ENCODE results near the gene R3HDM2.
A peak's percentile ranks its signal among the peaks of the same experiment; 100 is the strongest.
"Not testable (repeated sequence)": the region's sequence is repeated elsewhere in the genome, so short reads cannot be mapped to it uniquely, and the experiment has no call there.

The R3HDM2 gene

DNA sequence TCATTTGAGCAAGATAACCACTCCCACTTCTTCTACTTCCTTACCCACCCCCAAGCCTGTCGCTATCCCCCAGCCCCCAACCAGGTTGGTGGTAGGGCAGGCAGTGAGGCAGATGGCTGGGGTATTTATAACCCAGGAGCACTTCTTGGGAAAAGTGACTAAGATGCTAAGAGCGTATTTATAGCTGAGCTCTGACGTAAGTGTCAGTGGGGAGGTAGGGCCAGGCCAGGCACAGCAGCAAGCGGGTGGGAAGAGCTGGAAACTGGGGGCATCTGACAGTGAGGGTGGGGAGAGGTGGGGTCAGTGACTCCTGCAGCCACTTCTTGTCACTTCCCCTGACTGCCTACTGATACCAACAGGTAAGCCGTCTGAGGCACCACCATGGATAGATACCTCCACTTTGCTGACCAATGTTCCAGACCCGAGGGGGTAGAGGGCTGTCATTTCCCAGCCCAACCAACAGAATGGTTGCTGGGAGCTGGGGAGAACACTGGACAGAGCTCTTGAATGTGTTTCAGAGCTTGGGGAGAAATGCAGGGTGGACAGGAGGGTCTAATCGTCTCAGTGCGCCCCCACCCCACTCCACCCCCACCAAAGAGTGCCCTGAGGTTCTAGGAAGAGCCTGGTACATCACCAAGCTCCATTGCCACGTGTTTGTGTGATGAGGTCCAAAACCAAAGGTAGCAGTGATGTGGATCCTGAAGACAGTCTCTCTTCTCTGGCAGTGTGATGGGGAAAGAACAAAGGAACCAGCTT is 21.5 kb upstream of the R3HDM2 start:
- no peak for DNase-seq

DNA sequence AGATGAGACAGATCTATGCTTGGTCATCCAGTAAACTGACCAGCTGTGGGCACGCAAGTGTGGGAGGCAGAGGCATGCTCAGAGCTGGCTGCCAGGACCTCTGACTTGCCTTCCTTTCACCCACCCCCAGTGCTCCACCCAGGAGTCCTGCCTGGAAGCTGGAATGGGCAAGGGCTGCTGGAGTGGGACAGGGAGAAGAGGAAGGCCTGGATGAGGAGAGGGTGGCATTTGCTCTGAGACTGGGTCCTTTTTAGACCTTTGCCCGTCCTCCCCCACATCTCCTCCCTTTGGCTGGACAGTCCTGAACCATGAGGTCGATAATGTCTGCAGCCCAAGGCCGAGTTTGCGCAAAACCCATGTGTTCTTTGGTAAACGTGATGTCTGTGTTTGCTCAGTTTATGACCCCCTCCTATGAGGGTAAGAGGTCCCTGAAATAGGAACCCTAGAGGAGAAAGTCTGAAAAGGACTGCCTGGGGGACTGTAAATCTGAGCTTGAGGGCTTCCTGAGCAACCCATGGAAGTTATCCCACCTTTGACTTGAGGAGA is 20.5 kb upstream of the R3HDM2 start:
- DNase-seq = no peak

DNA sequence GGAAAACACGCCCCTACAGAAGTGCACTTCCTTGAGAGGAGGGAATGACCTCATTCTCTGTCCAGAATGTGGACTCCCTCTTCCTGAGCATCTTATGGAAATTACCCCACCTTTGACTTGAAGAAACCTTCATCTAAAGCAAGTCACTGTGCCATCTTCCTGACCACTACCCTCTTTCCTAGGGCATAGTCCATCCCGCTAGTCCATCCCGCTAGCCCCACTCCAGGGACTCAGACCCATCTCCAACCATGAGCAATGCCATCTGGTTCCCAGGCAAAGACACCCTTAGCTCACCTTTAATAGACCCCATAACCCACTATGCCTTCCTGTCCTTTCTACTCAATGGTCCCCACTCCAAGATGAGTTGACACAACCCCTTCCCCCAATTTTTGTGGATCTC is 19.2 kb upstream of the R3HDM2 start:
- no peak for DNase-seq

DNA sequence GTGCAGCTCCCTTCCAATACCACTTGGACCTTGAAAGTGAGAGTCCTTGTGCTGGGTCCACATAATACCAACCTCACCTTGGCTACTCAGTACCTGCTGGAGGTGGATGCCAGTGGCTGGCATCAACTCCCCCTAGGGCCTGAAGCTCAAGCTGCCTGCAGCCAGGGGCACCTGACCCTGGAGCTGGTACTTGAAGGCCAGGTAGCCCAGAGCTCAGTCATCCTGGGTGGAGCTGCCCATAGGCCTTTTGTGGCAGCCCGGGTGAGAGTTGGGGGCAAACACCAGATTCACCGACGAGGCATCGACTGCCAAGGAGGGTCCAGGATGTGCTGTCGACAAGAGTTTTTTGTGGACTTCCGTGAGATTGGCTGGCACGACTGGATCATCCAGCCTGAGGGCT is 18.5 kb upstream of the R3HDM2 start:
- no peak for DNase-seq

DNA sequence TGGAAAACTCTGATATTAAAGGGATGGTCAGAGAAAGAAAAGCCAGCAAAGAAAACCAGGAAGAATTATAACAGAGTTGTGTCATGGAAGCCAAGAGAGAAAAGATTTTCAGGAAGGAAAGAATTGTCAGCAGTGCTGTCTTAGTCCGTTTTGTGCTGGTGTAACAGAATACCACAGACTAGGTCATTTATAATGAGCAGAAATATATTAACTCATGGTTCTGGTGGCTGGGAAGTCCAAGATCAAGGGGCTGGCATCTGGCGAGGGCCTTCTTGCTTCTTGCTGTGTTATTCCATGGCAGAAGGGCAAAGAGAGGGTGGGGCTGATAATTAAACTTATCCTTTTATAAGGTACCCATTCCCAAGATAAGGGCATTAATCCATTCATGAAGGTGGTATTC is 17.8 kb upstream of the R3HDM2 start:
- no peak for DNase-seq

DNA sequence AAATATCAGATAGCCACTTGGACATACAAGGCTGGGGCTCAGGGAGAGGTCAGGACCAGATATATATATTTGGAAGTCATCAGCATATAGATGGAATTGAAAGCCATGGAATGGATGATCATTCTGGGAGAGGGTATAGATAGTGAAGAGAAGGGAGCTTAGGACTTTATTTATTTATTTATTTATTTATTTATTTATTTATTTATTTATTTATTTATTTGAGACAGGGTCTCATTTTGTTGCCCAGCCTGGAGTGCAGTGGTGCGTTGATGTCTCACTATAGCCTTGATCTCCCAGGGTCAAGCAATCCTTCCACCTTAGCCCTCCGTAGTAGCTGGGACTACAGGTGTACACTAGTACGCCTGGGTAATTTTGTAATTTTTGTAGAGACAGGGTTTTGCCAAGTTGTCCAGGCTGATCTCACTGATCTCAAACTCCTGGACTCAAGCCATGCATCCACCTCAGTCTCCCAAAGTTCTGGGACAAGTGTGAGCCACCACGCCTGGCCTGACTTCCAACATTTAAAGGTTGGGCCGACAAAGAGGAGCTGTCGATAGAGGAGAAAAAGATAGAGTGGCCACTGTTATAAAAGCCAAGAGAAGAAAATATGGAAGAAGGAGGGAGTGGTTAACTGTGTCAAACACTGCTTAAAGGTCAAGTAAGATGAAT is 15.6 kb upstream of the R3HDM2 start:
- DNase-seq = no peak

DNA sequence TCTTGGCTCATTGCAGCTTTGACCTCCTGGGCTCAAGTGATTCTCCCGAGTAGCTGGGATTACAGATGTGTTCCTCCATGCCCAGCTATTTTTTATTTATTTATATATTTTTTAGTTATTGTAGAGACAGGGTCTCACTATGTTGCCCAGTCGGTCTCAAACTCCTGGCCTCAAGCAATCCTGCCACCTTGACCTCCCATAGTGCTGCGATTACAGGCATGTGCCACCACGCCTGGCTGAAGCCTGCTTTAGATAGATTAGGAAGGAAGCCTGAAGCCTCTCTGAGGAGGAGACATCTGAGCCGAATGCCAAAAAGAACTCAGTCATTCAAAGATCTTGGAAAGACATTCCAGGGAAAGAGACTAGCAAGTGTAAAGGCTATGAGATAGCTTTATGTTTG is 13.9 kb upstream of the R3HDM2 start:
- no peak for DNase-seq

- DNase-seq = not testable (repeated sequence)
These were observed 13.5 kb upstream of the R3HDM2 start for GRCh38 chr12:57444337-57444736.

DNA sequence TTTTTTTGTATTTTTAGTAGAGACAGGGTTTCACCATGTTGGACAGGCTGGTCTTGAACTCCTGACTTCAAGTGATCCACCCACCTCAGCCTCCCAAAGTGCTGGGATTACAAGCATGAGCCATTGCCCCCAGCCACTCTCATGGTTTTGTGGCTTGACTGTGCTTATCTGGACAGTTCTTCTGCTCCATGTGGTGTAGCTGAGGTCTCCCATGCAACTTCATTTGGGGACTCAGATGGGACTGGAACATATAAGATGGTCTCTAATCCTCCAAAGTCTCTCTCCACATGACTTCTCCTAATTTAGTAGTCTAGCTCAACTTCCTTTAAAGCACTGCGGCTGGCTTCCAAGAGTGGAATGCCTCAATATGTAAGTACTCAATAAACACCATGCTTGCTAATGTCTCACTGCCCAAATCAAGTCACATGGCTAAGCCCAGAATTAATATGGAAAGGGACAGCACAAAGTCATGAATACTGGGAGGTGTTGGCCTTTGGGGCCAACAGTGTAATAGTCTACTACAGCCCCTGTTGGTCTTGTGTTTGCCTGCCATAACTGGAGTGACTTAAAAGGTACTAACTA is 11.1 kb upstream of the R3HDM2 start:
- no peak for DNase-seq

GRCh38 chr12:57441393-57441792 is 10.6 kb upstream of the R3HDM2 start:
- not testable (repeated sequence) for DNase-seq

- no peak for DNase-seq
These were observed 9.0 kb upstream of the R3HDM2 start for GRCh38 chr12:57439762-57440266.

DNA sequence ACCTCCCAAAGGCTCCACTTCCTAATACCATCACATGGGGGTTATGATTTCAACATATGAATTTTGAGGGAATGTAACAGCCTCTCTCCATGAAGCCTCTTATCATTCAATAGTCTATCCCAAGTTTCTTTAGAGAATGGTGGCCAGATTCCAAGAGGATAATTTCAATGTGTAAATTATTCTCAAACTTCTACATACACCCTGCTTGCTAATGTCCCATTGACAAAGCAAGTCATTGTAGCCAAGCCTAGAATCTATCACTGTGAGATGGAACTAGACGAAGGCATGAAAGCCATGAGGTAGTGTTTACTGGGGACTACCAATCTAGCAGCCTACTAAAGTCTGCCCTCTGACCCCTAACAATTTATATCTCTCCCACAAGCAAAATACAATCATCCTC is 7.6 kb upstream of the R3HDM2 start:
- no peak for DNase-seq

- no peak for DNase-seq
These were observed 4.5 kb upstream of the R3HDM2 start for GRCh38 chr12:57435293-57435692.

- no peak for DNase-seq
These were observed 3.8 kb upstream of the R3HDM2 start, which contains the start of gene INHBC for GRCh38 chr12:57434517-57435223. TSS of gene INHBC (plus strand) at chr12:57434784. CDS start at chr12:57434887, 103 bp downstream.

DNA sequence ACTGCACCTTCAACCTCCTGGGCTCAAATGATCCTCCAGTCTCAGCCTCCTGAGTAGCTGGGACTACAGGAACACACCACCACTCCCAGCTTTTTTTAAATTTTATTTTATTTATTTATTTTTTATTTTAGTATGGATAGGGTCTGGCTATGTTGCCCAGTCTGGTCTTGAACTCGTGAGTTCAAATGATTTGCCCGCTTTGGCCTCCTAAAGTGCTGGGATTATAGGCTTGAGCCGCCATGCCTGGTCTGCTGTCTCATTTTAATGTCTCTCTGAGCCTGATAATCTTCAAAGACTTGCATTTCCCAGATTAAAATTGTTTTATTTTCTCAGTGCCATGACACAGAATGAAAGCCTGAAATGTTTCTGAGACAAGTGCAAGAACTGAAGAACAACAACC is 2.5 kb upstream of the R3HDM2 start:
- no peak for DNase-seq

DNA sequence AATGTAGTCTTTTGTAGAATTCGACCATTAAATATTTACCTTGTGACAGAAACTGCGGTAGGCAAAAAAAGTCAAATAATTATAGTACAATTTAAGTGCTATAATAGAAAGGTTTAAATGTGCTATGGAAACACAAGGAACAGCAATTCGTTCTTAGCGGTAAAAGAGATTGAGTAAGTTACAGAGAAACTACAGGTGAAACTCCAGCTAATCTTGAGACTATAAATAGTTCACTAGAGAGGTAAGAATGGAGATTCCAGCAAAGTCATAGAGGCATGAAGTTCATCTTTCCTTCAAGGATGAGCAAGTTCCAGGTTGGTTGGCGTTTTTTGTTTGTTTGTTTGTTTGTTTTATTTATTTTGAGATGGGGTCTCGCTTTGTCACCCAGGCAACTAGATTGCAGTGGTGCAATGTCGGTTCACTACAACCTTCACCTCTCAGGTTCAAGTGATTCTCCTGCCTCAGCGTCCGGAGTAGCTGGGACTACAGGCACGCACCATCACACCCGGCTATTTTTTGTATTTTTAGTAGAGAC is 878 bp upstream of the R3HDM2 start:
- DNase-seq = no peak

- peak; percentile 62 for DNase-seq
These were observed 522 bp downstream of the R3HDM2 start for GRCh38 chr12:57430112-57430930.

GRCh38 chr12:57429473-57430111 is 1.3 kb downstream of the R3HDM2 start:
- no peak for DNase-seq

DNA sequence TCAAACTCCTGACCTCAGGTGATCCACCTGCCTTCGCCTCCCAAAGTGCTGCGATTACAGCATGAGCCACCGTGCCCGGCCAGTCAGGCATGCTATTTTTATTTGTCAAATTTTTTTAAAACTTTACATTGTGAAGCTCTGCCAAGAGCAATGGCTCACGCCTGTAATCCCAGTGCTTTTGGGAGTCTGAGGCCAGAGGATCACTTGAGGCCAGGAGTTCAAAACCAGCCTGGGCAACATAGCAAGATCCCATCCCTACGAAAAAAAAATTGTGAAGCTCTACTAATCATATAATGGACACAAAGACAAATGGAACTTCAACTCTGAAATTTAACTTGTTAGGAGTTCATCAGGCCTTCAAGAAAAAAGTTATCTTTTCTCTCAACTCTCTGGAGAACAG is 1.9 kb downstream of the R3HDM2 start:
- no peak for DNase-seq

GRCh38 chr12:57426948-57427347 is 3.9 kb downstream of the R3HDM2 start:
- DNase-seq = not testable (repeated sequence)

DNA sequence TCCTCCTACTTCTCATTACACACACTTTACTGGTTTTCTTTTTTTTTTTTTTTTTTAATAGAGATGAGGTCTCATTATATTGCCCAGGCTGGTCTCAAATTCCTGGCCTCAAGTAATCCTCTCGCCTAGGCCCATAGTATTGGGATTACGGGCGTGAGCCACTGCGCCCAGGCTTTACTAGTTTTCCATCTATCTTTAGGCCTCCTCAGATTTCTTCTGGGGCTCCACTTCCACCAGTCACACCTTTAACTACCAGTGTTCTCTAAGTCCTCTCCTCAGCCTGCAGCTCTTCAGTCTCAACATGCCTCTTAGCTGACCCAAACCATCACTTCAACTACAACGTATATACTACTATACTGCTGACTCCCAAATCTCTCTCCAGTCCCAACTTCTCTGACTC is 10.4 kb downstream of the R3HDM2 start:
- no peak for DNase-seq

Data from CD4-positive, alpha-beta T cell treated with Interleukin-6 for 4 hours (primary cell).